Fibroblast of skin of scalp (primary cell): Measurements from ENCODE around the gene PIRT.

Experiments
- DNase-seq: peaks from one replicate; pipeline ENCODE4 v3.0.0-alpha.2; 2013

The PIRT gene

DNA sequence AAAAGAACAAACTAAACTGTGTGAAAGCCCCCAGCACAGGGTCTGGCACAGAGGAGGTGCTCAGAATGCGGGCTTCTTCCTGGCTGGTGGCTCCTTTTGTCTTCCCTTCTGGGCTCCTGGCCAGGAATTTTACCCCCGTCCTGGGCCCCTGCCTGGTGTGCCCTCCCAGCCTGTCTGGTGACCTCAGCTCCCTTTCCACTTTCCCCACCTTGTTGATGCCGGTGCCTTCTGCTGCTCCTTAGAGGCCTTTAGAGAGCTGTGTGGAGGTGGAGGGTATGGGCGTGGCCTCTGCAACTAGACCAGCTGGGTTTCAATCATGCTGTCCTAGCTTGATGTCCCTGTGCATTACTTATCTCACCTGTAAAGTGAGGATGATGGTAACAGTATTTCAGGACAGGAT is 16.8 kb downstream of the PIRT start:
- no peak for DNase-seq

DNA sequence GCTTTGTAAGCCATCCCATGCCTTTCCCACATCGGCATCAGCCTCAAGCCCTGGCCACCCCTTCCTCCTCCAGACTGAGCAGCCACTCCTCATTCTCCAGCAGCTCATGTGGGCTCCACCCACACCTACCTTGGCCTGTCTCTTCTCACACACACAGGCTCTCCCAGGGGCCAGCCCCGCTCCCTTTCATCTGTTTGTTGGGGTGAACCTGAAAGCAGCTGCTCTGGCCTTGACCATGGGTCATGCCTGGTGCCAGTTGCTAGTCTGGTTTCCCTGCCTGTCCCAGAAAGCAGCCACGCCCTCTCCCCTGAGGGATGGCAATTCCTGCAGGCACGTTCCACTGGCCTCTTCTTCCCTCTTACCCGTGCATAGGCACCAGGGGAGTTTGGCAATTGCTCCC is 22.6 kb downstream of the PIRT start:
- DNase-seq, result no peak

DNA sequence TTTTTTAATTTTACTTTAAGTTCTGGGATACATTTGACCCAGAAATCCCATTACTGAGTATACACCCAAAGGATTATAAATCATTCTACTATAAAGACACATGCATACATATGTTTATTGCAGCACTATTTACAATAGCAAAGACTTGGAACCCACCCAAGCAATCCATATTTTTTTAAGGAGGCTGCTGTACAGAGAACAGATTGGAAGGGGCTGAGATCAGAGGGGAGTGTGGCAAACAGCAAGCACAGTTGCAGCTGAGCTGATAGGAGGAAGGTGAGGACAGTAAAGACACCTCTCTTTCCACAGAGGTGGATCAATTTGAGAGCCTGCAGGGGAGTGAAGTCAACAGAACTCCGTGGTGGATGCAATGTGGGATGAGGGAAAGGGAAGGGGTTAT is 23.8 kb downstream of the PIRT start:
- no peak for DNase-seq

DNA sequence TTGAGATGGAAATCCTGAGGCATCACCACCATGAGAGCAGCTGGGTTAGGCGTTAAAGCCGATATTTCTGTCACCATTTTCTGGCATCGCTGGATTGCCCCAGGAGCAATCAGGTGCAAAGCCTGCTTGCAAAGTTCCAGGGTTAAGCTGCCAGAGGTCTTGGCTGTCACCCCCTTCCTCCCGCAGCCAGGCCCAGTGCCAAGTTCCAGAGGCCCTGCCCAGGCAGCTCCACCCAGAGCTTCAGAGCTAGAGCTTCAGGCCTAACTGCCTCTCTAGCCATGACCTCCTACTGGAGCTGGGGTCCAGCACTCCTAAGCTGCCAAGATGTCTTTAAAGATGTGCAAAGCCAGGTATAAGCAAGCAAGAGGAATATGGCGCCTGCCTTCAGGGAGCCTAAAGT is 25.2 kb downstream of the PIRT start:
- no peak for DNase-seq

DNA sequence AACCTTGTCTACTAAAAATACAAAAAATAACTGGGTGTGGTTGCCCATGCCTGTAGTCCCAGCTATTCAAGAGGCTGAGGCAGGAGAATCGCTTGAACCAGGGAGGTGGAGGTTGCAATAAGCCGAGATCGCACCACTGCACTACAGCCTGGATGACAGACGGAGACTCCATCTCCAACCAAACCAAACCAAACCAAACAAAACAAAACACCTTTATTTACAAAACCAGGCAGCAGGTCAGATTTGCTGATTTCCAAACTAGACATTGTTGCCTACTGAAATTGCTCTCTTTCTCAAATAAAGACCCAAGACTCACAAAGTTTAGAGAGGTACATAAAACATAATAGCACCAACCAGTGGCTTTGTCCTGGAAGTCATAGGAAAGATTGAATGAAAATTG is 28.3 kb downstream of the PIRT start:
- no peak for DNase-seq

DNA sequence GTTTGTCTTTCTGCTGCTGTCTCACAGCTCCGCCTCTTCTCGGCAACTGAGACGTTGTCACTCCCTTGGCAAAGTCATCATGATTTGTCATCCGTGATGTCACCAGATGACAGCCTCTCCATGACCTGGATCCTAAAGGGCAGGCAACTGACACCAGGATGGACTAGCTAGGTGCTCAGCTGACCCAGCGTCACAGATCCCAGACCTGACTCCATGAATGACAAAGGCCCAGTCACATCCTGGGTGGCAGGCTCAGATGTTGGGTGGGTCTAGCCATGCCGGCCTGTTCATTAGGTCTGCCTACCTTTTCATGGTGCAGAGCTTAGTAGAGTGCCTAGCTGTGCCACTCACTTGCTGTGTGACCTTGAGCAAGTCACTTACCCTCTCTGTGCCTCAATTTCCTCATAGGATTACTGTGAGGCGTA is 30.2 kb downstream of the PIRT start:
- DNase-seq, result no peak

DNA sequence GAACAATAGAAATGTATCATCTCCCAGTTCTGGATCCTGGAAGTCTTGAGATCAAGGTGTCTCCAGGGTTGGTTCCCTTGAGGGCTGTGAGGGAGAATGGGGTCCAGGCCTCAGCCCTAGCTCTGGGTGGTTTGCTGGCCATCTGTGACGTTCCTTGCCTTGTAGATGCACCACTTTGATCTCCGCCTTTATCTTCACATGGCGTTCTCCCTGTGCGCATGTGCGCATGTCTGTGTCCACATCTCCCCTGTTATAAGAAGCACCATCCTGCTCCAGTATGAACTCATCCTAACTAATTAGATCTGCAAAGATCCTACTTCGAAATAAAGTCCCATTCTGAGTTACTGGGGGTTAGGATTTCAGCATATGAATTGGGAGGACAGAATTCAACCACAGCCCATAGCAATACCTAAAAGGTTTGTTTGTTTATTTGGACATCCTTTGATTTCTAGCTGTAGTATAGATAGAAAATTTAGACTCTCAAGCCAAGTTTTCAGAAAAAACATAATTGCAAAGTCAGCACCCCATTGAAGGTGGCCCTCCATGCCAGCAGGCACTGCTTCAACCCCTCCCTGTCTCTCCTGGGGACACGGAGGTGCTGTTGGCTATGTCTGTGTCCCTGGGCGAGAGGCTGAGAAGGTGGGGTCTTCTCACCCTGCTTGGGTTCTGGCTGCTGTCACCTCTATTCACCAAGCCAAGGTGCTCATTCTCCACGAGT is 31.2 kb downstream of the PIRT start:
- no peak for DNase-seq

DNA sequence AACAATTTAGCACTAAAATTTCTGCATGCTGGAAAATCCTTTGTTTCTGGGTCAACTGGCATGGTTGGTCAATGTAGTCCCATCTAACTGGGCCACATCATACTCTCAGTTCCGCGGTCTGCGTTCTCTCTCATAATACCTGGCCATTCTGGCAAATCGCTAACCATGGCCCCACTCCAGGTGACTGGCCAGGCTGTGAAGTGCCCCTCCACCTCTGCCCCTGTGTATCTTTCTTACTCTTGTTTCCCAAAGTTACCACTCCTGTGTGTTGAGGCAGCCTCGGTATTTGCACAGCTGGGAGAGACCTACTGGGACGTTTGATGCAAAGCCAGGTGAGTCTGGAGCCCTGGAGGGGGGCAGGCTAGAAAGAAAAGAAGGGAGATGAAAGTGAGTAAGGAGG is 32.0 kb downstream of the PIRT start:
- DNase-seq, result no peak

DNA sequence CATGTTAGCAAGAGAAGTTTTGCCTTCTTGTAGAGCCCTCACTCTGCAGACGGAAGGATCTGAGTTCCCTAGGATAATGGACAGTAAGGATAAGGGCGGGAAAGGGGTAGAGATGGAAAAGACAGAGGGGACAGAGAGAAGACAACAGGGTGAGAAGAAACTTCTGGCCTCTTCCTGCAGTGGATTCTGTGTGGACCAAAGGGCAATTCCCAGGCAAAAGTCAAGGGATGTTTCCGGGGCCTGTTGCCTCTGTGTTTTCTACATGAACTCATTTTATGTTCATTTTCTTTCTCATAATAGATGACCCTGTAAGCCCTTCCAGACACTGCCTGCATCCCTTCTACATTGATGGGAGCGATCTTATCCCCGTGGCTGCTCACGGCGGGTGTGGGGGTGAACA is 33.3 kb downstream of the PIRT start:
- no peak for DNase-seq

DNA sequence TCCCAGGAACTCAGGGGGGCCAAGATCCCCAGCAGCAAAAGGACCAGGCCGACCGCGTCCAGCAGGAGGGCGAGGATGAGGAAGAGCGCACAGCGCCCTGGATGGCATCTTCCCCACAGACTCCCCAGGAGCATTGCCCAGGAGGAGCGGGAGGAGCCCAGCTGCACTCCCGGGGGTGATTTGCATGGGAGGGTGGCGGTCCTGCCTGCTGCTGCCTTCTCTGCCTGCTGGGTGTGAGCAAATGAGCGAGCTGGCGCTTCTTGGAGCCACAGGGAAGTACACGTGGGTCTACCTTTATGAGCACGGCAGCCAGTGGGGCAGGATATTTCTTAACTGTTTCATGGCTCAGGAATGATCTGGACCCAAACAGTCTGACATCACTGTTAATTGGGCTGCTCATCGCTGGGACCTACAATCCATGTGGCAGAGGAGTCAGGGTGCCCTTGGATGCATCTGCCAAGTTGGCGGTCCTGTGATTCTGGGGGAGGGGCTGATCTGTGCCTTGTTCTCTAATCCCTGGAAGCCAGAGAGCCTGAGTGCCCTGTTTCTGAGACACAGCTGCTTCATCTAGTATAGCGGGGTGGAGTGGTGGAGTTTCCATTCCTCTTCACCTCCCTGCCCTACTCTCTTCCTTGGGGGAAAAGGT is 33.9 kb downstream of the PIRT start, which contains the start of gene TMEM238L:
Gene TMEM238L, minus strand, starts transcription at position 270 of the 646 bp plus-strand sequence. Its CDS starts 136 bp downstream, at position 134.
- no peak for DNase-seq

DNA sequence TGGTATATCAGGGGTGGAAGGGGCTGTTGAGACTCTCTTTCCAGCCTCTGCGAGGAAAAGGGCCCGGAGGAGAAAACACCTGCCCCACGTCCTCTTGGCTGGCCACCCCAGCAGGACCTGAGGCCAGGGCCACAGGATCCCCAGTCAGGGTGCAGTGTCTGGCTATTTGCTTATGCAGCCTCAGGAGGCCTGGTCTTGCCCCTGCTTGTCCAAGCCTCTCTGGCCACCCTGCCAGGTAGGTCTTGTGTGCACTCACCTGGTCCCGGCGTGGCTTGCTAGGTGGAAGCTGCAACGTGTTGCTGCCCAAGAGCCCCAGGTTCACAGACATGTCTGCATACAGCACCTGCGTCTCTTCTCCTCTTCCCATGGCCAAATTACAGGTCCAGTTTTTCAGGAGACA is 34.5 kb downstream of the PIRT start:
- no peak for DNase-seq

DNA sequence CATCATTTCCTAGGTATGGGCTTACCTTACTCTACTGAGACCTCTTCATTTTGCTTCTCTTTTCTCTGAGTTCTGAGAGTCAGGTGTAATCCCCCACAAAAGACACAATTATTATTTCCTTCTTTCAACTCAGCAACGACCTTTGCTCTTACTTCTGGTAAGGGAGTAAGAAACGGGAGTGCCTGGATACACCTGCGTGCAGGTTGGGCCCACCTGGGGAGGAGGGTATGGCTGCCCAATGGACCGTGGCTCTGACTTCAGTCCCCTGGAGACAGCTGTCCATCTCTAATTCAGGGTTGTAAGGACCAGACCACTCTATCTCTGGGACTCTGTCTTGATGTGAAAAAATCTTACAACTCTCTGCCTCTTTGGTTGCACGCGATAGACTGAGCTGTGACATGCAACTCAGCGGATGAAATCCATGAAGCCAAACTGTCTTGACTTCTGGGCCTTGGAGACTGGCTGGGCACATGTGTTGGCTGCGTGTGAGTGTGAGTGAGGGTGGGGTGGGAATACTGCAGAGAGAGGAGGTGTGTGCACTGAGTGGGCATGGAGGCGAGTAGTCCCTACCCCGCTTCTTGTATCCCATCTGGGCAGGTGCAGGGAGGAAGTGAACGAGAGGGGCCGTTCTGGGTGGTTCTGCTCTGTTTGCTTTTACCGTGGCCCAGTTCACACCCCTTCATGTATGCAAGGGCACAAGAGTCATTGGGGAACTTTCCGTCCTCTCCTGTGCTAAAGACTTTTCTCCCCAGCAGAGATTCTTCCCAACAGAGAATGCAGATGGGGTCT is 35.2 kb downstream of the PIRT start:
- DNase-seq, result no peak

DNA sequence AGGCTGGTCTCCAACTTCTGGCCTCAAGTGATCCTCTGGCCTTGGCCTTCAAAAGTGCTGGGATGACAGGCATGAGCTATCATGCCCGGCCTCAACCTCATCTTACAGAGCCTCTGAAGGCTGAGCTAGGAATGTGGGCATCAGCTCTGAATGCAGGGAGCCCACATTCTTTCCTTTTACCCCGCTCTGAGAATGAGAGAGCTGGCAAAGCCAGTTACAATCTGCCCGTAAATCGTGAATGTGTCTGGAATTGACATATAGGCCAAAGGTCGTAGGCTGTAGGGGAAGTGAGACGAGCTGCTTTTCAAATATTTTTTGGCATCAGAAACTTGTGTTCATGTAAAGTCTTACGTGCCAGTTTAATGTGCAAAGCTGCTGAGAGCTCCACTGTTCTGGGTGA is 38.5 kb downstream of the PIRT start:
- DNase-seq, result no peak

DNA sequence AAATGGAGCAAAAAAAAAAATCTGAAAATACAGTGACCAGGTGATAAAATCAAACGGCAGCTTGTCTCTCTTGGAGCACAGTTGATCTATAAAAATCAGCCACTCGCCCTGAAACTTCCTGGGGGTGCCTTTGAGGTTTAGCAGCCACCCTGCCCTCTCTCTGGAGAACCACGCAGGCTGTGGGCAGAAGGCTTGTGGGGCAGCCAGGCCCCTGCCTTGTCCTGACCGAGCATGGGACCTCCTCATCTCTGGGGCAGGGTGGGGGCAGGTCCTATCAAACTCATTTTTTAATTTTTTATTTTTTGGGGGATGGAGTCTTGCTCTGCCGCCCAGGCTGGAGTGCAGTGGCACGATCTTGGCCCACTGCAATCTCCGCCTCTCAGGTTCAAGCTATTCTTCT is 39.0 kb downstream of the PIRT start:
- DNase-seq, result no peak

DNA sequence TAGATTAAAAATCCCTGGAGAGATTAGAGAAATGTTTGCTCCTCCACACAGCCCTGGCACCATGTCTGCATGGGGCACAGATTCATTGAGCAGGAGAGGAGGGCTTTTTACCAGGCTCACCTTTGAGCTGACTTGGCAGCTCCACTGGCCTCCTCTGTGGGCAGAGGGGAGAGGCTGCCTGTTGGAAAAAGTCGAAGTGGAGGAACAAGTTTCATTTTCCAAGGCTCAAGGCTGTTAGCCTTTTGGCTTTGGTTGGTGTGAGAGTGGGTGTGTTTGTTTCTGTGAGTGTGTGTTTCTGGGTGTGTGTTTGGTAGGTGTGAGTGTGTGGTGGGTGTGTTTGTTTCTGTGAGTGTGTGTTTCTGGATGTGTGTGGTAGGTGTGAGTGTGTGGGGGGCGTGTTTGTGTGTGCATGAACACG is 39.5 kb downstream of the PIRT start:
- DNase-seq, result no peak

DNA sequence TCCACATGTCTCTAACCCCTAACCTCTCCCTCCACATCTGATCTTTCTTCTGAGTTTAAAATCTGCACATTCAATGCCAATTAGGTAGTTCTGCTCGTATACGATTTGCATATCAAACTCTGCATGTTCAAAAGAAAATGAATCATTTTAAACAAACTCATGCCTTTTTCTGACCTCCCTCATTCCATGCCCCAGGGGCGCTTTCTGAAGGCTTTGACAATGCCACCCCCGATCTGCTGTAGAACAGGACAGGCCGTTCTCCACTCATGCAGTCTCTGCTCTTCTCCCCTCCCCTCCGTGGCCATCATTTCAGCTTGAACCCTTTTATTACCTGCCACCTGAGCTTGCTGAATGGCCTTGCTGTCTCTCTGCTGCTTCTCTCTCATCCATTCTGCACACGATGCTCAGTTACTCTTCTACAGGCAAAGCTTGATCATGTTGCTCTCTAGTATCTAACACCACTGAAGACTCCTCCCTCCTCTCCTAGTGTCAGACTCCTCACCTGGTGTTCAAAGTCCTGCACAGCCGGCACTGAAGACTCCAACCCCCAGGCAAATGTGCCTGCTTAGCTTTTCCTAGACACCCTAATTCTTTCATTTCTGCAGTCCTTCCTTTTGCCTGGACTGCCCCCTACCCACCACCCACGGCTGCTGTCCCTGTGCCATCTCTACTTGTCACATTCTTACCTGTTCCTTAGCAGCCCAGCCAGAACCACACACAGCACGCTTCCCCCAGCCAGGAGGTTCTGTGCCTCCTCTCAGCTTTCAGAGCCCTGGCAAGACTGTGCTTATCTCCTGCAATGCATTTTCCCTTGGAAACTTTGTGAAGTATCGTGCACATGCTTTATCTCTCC is 40.2 kb downstream of the PIRT start:
- no peak for DNase-seq

DNA sequence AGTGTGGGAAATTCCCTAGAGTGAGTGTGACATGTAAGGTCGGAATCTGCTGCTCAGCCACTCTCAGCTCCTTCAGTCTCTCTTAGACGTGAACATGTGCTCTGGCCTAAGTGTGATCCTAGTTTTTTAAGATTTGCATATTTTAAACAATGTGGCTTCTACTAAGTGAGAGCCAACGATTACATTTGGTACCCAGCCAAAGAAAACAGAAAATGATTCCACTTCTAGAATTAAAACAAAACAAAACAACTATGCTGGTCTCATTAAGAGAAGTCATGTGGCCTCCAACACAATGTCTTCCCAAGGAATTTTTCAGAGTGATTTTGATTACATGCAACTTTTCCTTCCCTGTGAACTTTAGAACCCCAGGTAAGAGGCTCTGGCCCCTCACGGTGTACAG is 44.1 kb downstream of the PIRT start:
- DNase-seq, result no peak

DNA sequence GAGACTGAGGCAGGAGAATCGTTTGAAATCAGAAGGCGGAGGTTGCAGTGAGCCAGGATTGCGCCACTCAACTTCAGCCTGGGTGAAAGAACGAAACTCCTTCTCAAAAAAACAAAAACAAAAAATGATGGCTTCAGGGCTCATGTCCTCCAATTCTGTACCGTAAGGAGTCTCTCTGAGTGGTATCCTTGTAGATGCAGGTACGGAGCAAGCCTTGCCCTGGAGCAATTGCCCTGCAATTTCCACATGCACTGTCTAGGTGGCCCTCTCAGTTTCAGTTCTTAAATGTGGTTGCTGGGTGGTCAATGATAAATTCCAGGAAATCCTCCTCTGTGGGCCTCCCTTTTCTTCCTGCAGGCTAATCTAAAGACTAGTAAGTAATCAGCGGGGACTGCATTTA is 44.6 kb downstream of the PIRT start:
- no peak for DNase-seq

DNA sequence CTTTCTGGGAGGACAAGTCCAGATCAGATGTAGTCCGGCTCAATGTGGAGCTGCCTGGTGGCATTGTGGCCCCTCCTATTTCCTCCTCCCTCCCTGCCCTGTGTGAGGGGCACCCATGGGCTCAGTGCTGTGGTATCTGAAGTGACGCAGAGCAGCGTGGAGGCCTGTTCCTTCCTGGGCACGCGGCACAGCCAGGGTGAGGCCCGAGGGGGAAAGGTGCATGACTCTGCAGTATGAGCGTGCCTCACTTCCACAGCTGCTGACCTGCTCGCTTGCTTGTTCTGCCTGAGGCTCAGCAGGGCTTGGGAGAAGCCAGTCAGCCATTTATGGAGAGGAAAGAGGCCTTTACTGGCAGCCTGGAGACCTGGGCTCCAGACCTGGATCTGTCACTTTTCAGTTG is 45.7 kb downstream of the PIRT start:
- DNase-seq, result no peak

DNA sequence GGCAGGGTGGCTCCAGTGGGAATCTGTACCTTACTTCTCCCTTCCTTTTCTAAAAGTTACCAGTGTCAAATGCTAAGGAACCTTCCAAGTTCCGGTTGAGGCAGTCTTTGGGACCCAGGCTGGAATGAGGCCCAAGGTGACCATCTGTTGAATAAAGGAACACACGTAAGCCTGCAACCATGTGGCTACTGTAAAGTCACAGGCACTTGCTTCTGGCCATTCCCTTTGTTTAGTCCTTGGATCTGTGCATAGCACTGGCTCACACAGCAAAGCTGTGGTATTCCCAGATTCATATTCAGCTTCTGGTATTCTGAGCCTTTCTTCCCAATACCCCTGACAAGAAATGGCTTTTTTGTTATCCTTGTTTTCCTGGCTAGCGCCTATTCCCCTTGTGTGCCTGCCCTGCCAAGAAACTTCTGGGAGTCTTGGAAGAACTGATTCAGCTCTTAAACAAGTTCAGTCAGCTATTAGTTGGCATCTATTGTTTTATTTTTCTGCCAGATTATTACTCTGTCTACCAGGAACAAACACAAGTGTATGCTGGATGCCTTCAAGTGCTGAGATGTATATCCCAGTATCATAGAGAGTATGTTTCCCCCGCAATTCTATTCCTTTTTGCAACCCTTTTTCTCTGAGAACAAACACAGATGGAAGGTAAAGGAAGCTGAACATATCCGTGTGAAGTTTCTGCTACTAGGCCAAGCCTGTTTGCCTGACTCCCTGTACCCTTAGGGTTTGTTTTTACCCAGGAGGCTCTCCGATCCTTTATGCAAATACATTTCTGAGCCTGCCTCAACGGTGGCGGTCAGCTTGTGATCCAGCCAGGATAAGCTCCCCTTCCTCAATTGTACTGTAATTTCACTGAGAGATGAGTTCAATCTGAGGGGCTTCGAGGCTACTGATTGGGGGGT is 47.1 kb downstream of the PIRT start:
- DNase-seq, result no peak

DNA sequence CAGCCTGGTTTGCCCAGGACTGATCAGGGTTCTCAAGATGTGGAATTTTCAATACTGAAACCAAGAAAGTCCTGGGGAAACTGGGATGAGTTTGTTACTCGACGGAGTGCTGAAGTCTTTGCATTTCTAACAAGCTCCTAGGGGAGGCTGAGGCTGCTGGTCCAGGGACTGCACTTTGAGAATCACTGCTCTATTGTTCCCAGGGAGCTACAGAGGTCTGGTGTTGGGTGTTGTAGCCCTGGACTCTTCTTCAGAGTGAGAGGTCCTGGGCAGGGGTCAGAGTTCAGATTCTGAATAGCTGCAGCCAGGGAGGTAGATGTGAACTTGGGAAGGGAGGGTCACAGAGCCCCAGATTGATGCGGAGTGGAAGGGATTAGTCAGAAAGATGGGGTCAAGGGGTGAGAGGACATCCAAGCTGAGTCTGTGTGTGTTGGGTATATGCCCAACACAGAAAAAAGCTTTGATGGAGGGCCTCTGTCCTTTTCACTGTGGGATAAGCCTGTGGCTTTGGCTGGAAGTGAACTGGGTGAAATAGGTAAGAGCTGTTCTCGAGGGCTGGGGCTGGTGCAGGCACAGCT is 48.1 kb downstream of the PIRT start:
- DNase-seq, result no peak
